Endometrial microvascular endothelial cells (primary cell): ENCODE measurements around the gene PARVA. TPM values are rescaled to one million over a fixed set of nuclear protein-coding genes. Genes with fewer than 3 reads are reported as not detected.
"Not testable (repeated sequence)": the region's sequence is repeated elsewhere in the genome, so short reads cannot be mapped to it uniquely, and the experiment has no call there.

Experiments
- in situ Hi-C: cut with HindIII; loops from 2 replicates; pipeline ENCODE4 v1.10.0; 2017; ENCODE audit warnings: low sequenced_read_pairs, low pct_unique_long_range_greater_than_20kb; ENCODE audit errors: inconsistent ontology term
- total RNA-seq: library from RNA; depleted of rRNA; stranded (reverse); fragments of >200 nt; gene quantifications from one replicate; pipeline ENCODE4 v1.2.3, GENCODE V29; 2015; ENCODE audit errors: inconsistent ontology term

Gene PARVA
- total RNA-seq, 1 donor from 2014 or later, result 43.5 TPM

- in situ Hi-C loops, result no loop called here
Observed at GRCh38 chr11:12512132-12512531, 134.8 kb downstream of the PARVA start.

- in situ Hi-C loops, result no loop called here
Observed at GRCh38 chr11:12512826-12513395, 135.5 kb downstream of the PARVA start.

GRCh38 chr11:12516387-12517105 lies 139.2 kb downstream of the PARVA start:
- in situ Hi-C loops, result no loop called here

- in situ Hi-C loops, result no loop called here
Observed at GRCh38 chr11:12517306-12517705, 139.9 kb downstream of the PARVA start.

GRCh38 chr11:12517741-12518140 lies 140.4 kb downstream of the PARVA start:
- in situ Hi-C loops, result no loop called here

- in situ Hi-C loops, result no loop called here
Observed at GRCh38 chr11:12518606-12519385, 141.4 kb downstream of the PARVA start.

- in situ Hi-C loops, result no loop called here
Observed at GRCh38 chr11:12520054-12520453, 142.7 kb downstream of the PARVA start.

- in situ Hi-C loops, result not testable (repeated sequence)
Observed at GRCh38 chr11:12520576-12520975, 143.2 kb downstream of the PARVA start.

GRCh38 chr11:12523180-12523924 lies 146.0 kb downstream of the PARVA start:
- in situ Hi-C loops, result no loop called here

GRCh38 chr11:12524865-12525264 lies 147.5 kb downstream of the PARVA start:
- in situ Hi-C loops, result no loop called here

GRCh38 chr11:12525466-12526055 lies 148.2 kb downstream of the PARVA start:
- in situ Hi-C loops, result no loop called here

GRCh38 chr11:12526789-12527188 lies 149.4 kb downstream of the PARVA start:
- in situ Hi-C loops, result no loop called here

- in situ Hi-C loops, result no loop called here
Observed at GRCh38 chr11:12528487-12528886, 151.1 kb downstream of the PARVA start.

- in situ Hi-C loops, result no loop called here
Observed at GRCh38 chr11:12529041-12529440, 151.7 kb downstream of the PARVA start.

GRCh38 chr11:12529793-12530192 lies 152.4 kb downstream of the PARVA start:
- in situ Hi-C loops, result no loop called here

- in situ Hi-C loops, result no loop called here
Observed at GRCh38 chr11:12531020-12531419, 153.6 kb downstream of the PARVA start.

GRCh38 chr11:12531681-12532080 lies 154.3 kb downstream of the PARVA start:
- in situ Hi-C loops, result no loop called here

GRCh38 chr11:12532580-12532979 lies 155.2 kb downstream of the PARVA start:
- in situ Hi-C loops, result no loop called here

GRCh38 chr11:12534549-12534948 lies 157.2 kb downstream of the PARVA start:
- in situ Hi-C loops, result no loop called here
